WTC11 (cell line): ENCODE measurements around the gene SLC39A2.

Experiments
- CTCF ChIP-seq: fragments of 200-600 bp; IDR thresholded peaks from 2 replicates; pipeline ENCODE4 v1.8.0; 2022; ENCODE audit warnings: antibody characterized with exemption
- FOXJ3 ChIP-seq: sonication (generic); formaldehyde crosslinking; IDR thresholded peaks from 2 replicates; pipeline ENCODE4 v1.9.0; 2021; ENCODE audit warnings: missing genetic modification reagents, mild to moderate bottlenecking, borderline replicate concordance
- PREB ChIP-seq: sonication (generic); formaldehyde crosslinking; IDR thresholded peaks from 2 replicates; pipeline ENCODE4 v1.8.1; 2022; ENCODE audit warnings: mild to moderate bottlenecking, missing genetic modification reagents, moderate library complexity, borderline replicate concordance

DNA sequence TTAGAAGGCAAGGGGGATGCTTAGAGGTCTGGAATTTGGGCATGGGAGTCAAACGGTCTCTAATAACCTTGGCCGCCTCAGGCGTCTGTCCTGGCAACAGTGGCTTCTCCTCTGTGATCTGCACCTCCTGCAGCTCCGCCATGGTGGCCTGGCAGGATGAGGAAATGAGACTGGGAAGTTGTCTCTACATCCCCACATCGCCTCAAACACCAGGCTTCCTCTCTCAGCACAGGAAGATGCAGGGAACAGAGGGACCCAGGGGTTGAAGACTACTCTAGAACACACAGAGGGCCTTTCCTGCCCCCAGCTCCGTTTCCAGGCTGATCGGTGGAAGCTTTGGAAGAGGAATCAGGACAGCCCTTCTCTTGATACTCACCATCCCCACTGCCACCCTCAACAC is 24.1 kb downstream of the SLC39A2 start:
- TF ChIP-seq CTCF (no peak), PREB (no peak), FOXJ3 (no peak)
